ENCODE data around the gene SAMD11. TPM values are rescaled to one million over a fixed set of nuclear protein-coding genes. Genes with fewer than 3 reads are reported as not detected.

The SAMD11 gene
- total RNA-seq, 1 experiment from 2014 or later: 13.5 TPM

DNA sequence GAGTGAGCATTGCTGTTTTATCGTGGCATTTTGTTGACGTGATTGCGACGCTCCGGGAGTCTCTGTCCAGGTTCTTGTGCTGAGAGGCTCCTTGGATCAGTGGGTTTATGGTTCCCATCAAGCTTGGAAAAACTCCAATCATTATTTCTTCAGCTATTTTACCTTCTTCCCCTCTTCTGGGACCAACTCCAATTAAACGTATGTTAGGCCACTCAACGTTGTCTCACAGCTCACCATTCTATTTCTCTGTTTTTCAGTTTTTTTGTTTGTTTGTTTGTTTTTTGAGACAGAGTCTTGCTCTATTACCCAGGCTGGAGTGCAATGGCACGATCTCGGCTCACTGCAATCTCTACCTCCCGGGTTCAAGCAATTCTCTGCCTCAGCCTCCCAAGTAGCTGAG, 68.2 kb downstream of the SAMD11 start:
- Mint-ChIP-seq H3K27ac (no peak overlapping the region; a peak in 1 of 7 replicates), H3K36me3 (ENCODE audit: insufficient read depth in 1 of 3, low read depth in 3 of 3) (peaks cover 0 to 4% (median 3%) of the 10 kb centered on the region in 3 experiments; a peak in 3 of 7 replicates), H3K9me3 (peaks cover 21 to 23% of the 10 kb centered on the region in 2 experiments), H3K4me1 (peaks cover 3 to 6% of the 10 kb centered on the region in 2 experiments), H3K4me3 (no peak overlapping the region), H3K27me3 (ENCODE audit: low read depth) (peaks cover 94% of the 10 kb centered on the region)
- Histone ChIP-seq H3K18ac (ENCODE audit: insufficient read length, low read depth, low read length) (no peak overlapping the region), H3K4ac (ENCODE audit: low read depth, low read length) (no peak overlapping the region), H4K20me1 (ENCODE audit: control insufficient read depth, insufficient read depth, insufficient read length) (no peaks in the 10 kb centered on the region), H2BK120ac (ENCODE audit: low read depth, low read length, poor library complexity, severe bottlenecking) (no peak overlapping the region), H2BK12ac (ENCODE audit: insufficient read length, low read depth, low read length) (no peak overlapping the region), H4K8ac (replicated peaks; ENCODE audit: insufficient read length, low read depth, low read length) (no peak overlapping the region), H3K56ac (ENCODE audit: insufficient read length, low read depth, low read length) (no peak overlapping the region), H2BK20ac (ENCODE audit: low read depth, low read length, poor library complexity, severe bottlenecking) (no peak overlapping the region), H3K79me1 (ENCODE audit: insufficient read depth, low read depth, low read length, poor library complexity, severe bottlenecking) (no peaks in the 10 kb centered on the region), H3K27me3 (ENCODE audit: insufficient read depth, low read length) (peaks cover 4% of the 10 kb centered on the region; the same call in 1 of the 2 replicates), H2AFZ (ENCODE audit: low read length) (no peak overlapping the region), H3K4me1 (ENCODE audit: insufficient read depth, low read length) (no peaks in the 10 kb centered on the region), H3K23me2 (ENCODE audit: insufficient read length, low read depth, low read length, poor library complexity, severe bottlenecking) (no peaks in the 10 kb centered on the region), H2AK5ac (ENCODE audit: insufficient read length, low read length) (no peak overlapping the region), H3K4me2 (ENCODE audit: insufficient read depth, insufficient read length, low read length) (no peak overlapping the region), H3K9me3 (ENCODE audit: control insufficient read depth, low read depth, low read length) (no peaks in the 10 kb centered on the region), H4K5ac (ENCODE audit: insufficient read length, low read depth, low read length) (no peak overlapping the region), H3K23ac (ENCODE audit: insufficient read length, low read depth, low read length) (no peak overlapping the region), H3K9ac (ENCODE audit: extremely low read depth, insufficient read length, low read length) (no peak overlapping the region), H3K14ac (ENCODE audit: insufficient read depth, low read length) (no peak overlapping the region), H2BK15ac (ENCODE audit: low read depth, low read length) (no peak overlapping the region), H3K27ac (ENCODE audit: insufficient read length, low read depth, low read length) (no peak overlapping the region), H3K79me2 (ENCODE audit: insufficient read depth, low read length) (no peaks in the 10 kb centered on the region), H2BK5ac (ENCODE audit: insufficient read length, low read length) (no peak overlapping the region), H3T11ph (ENCODE audit: low read length) (no peak overlapping the region), H4K91ac (ENCODE audit: insufficient read length, low read depth, low read length) (no peak overlapping the region)
- DNase-seq: no peak
- TF ChIP-seq, protein P1, sequence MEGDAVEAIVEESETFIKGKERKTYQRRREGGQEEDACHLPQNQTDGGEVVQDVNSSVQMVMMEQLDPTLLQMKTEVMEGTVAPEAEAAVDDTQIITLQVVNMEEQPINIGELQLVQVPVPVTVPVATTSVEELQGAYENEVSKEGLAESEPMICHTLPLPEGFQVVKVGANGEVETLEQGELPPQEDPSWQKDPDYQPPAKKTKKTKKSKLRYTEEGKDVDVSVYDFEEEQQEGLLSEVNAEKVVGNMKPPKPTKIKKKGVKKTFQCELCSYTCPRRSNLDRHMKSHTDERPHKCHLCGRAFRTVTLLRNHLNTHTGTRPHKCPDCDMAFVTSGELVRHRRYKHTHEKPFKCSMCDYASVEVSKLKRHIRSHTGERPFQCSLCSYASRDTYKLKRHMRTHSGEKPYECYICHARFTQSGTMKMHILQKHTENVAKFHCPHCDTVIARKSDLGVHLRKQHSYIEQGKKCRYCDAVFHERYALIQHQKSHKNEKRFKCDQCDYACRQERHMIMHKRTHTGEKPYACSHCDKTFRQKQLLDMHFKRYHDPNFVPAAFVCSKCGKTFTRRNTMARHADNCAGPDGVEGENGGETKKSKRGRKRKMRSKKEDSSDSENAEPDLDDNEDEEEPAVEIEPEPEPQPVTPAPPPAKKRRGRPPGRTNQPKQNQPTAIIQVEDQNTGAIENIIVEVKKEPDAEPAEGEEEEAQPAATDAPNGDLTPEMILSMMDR (conservative IDR thresholded peaks at IDR 0.05): no peak
- no CpG with 5 or more reads among the region's 10 CpGs for WGBS (ENCODE audit: extremely low coverage, insufficient read length, low lambda C conversion rate)

Measured in H9 (cell line).